Activated naive CD4-positive, alpha-beta T cell treated with anti-CD3 and anti-CD28 coated beads, Interleukin-2, amount 50 U/mL, for 16 hours (primary cell): ENCODE data around the gene SNAP23.
A peak's percentile ranks its signal among the peaks of the same experiment; 100 is the strongest.

Source experiments
- DNase-seq: peaks from one replicate; pipeline ENCODE4 v3.0.0-alpha.2; 2020

The SNAP23 gene

DNA sequence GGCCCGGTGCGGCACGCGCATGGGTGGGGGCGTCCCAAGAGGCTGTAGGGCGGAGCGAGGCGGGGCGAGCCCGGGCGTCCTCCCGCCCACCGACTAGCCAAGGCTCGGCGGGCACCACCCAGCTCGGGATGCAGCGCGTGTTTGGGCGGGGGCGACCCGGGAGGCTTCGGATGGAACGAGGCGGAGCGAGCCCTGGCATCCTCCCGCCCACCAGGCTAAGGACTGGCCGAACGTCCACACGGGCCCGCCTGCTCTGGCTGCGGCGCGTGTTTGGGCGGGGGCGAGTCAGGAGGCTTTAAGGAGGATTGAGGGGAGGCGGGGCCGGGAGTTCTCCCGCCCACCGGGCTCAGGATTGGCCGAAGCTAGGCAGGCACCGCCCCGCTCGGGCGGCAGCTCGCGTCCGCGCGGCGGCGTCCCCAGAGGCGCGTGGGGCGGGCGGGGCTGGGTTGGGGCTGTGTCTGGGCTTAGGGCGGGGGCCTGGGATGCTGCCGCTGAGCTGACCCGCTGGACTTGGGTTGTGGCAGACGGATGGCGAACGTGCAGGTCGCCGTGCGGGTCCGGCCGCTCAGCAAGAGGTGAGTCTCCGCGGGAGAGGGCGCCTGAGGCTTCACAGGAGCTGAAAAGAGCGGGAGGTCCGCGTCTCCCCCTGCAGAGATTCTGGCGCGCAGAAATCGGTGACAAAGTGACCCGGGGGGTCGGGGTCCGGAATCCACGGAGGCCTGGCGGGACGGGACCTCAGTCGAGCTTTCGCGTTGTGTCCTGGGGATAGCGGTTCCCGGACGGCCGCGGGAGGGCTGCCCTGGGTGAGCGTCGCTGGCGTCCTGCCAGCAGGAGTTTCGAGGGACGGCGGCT is 80.0 kb downstream of the SNAP23 start, which contains the start of gene STARD9:
TSS of gene STARD9 (plus strand) at position 419 of the 852 bp plus-strand sequence. CDS start at position 529, 110 bp downstream.
- peak; percentile 96 for DNase-seq

- no peak for DNase-seq
These were observed 80.7 kb downstream of the SNAP23 start for GRCh38 chr15:42576040-42576594.

DNA sequence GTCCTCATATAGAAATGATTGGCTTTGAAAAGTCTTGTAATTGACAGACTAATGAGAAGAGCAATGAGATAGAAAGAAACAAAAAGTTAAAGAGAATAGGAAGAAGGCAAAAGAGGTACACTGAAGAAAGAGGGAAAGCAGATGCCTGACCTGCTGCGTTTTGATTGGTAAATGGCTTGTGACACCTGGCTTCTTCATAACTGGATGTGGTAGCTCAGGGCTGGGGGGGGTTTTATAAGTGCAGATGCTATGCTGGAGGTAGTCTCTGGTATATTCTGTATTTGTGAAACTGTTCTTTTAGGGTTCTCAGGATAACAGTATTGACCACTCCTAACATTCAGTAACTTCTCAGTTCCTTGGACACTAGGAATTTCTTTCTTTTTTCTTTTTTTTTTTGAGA is 81.3 kb downstream of the SNAP23 start:
- DNase-seq = no peak

- no peak for DNase-seq
These were observed 82.1 kb downstream of the SNAP23 start for GRCh38 chr15:42577514-42578031.

DNA sequence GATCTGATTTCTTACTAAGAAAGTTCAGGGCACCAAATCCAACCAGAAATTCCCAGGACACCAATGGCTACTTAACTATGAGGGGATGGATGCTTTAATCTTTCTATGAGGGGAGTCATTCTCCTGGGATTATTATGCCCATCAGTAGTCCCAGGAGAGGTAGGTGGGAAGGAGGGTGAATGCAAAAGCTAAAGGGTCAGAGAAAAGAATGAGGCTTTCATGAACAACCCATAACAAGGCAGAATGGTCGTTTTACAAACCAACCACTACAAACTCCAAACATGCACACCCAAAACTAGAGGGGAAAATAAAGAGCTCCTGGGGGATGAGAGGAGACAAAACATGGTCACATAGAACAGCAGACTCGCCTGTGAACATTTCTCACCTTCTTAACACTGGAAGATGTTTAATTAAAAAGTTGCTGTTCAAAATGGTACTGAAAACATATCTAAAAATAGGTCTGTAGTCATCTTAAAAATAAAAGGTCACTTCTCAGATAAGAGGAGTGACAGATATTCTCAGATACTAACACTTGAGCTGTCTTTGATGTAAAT is 83.6 kb downstream of the SNAP23 start:
- no peak for DNase-seq

GRCh38 chr15:42581272-42581730 is 85.9 kb downstream of the SNAP23 start:
- peak; percentile 79 for DNase-seq
